GM23338 (cell line): Measurements from ENCODE around the gene CARNS1. TPM values are rescaled to one million over a fixed set of nuclear protein-coding genes. Genes with fewer than 3 reads are reported as not detected.

ENCODE experiments used
- ATAC-seq: fragments of 200-7000 bp; cut with Tn5 transposase; 3 replicates; pipeline ENCODE4 v1.9.1; 2020
- DNase-seq: peaks from one replicate; pipeline ENCODE4 v3.0.0-alpha.2; 2015; ENCODE audit warnings: low spot score
- H2AFZ ChIP-seq: fragments of 200-600 bp; sonication (generic); 2 replicates; pipeline ENCODE4 v1.8.0; 2016; ENCODE audit warnings: antibody characterized with exemption, mild to moderate bottlenecking, moderate library complexity
- H3F3A ChIP-seq: fragments of 200-600 bp; sonication (generic); replicated peaks from 2 replicates; pipeline ENCODE4 v1.8.0; 2017; ENCODE audit warnings: antibody characterized with exemption, mixed run types, low read depth
- H3K27ac ChIP-seq: fragments of 200-600 bp; sonication (generic); 2 replicates; pipeline ENCODE4 v1.6.1; 2016; ENCODE audit warnings: low read depth
- H3K27me3 ChIP-seq: fragments of 200-600 bp; sonication (generic); 2 replicates; pipeline ENCODE4 v1.8.0; 2016; ENCODE audit warnings: mild to moderate bottlenecking, mixed run types, moderate library complexity; ENCODE audit not compliant: insufficient read depth
- H3K36me3 ChIP-seq: fragments of 200-600 bp; sonication (generic); 2 replicates; pipeline ENCODE4 v1.8.0; 2016; ENCODE audit warnings: mild to moderate bottlenecking; ENCODE audit not compliant: insufficient read depth
- H3K4me1 ChIP-seq: fragments of 200-600 bp; sonication (generic); 2 replicates; pipeline ENCODE4 v1.8.0; 2016; ENCODE audit warnings: mild to moderate bottlenecking, moderate library complexity; ENCODE audit not compliant: insufficient read depth
- H3K4me2 ChIP-seq: fragments of 200-600 bp; sonication (generic); 2 replicates; pipeline ENCODE4 v1.7.1; 2017; ENCODE audit warnings: mixed run types
- H3K4me3 ChIP-seq: fragments of 200-600 bp; sonication (generic); 2 replicates; pipeline ENCODE4 v1.6.1; 2016; ENCODE audit warnings: mixed run types
- H3K79me2 ChIP-seq: fragments of 200-600 bp; sonication (generic); replicated peaks from 2 replicates; pipeline ENCODE4 v1.8.0; 2017; ENCODE audit warnings: mild to moderate bottlenecking; ENCODE audit not compliant: insufficient read depth
- H3K9me2 ChIP-seq: fragments of 200-600 bp; sonication (generic); 2 replicates; pipeline ENCODE4 v1.8.0; 2017; ENCODE audit not compliant: insufficient read depth
- H4K20me1 ChIP-seq: fragments of 200-600 bp; sonication (generic); replicated peaks from 2 replicates; pipeline ENCODE4 v1.8.0; 2017; ENCODE audit warnings: mild to moderate bottlenecking; ENCODE audit not compliant: insufficient read depth
- H3K27ac Mint-ChIP-seq: 2 replicates; pipeline ENCODE4 v1.8.0; 2020; ENCODE audit warnings: inconsistent platforms, mild to moderate bottlenecking, moderate library complexity, mixed read lengths
- H3K27me3 Mint-ChIP-seq: 3 replicates; pipeline ENCODE4 v1.8.0; 2022; ENCODE audit warnings: low read depth, mild to moderate bottlenecking, moderate library complexity, mixed read lengths, inconsistent platforms; ENCODE audit not compliant: insufficient read depth, poor library complexity
- H3K36me3 Mint-ChIP-seq: 3 replicates; pipeline ENCODE4 v1.8.0; 2021; ENCODE audit warnings: low read depth, mild to moderate bottlenecking, inconsistent platforms, moderate library complexity, mixed read lengths
- H3K4me1 Mint-ChIP-seq: 3 replicates; pipeline ENCODE4 v1.8.0; 2020; ENCODE audit warnings: mild to moderate bottlenecking, inconsistent platforms, mixed read lengths
- H3K4me3 Mint-ChIP-seq: 3 replicates; pipeline ENCODE4 v1.8.0; 2021; ENCODE audit warnings: moderate library complexity, mild to moderate bottlenecking, inconsistent platforms, mixed read lengths
- H3K9me3 Mint-ChIP-seq: 3 replicates; pipeline ENCODE4 v1.8.0; 2020; ENCODE audit warnings: moderate library complexity, mild to moderate bottlenecking, inconsistent platforms, mixed read lengths
- CREB1 ChIP-seq: fragments of 250-450 bp; sonication (Bioruptor Pico); IDR thresholded peaks from 2 replicates; pipeline ENCODE4 v1.5.0; 2020; ENCODE audit warnings: low read depth, mild to moderate bottlenecking, moderate library complexity
- EZH2 ChIP-seq: fragments of 200-600 bp; sonication (generic); IDR thresholded peaks from one replicate; pipeline ENCODE4 v1.8.0; 2017; ENCODE audit warnings: antibody characterized with exemption, mild to moderate bottlenecking, low read depth; ENCODE audit not compliant: unreplicated experiment
- JUNB ChIP-seq: IDR thresholded peaks from one replicate; pipeline ENCODE4 v1.6.1; 2016; ENCODE audit warnings: antibody characterized with exemption; ENCODE audit not compliant: unreplicated experiment
- NANOG ChIP-seq: IDR thresholded peaks from 2 replicates; pipeline ENCODE4 v1.6.1; 2016; ENCODE audit warnings: antibody characterized with exemption, borderline replicate concordance
- REST ChIP-seq: IDR thresholded peaks from one replicate; pipeline ENCODE4 v1.6.1; 2018; ENCODE audit warnings: antibody characterized with exemption; ENCODE audit not compliant: unreplicated experiment
- STAT1 ChIP-seq: IDR thresholded peaks from one replicate; pipeline ENCODE4 v1.6.1; 2016; ENCODE audit warnings: antibody characterized with exemption; ENCODE audit not compliant: unreplicated experiment
- ZNF114 ChIP-seq: fragments of 250-450 bp; sonication (Bioruptor Pico); IDR thresholded peaks from 2 replicates; pipeline ENCODE4 v1.5.0; 2020; ENCODE audit warnings: mild to moderate bottlenecking, moderate library complexity
- ZNF331 ChIP-seq: fragments of 250-450 bp; sonication (Bioruptor Pico); IDR thresholded peaks from 2 replicates; pipeline ENCODE4 v1.5.0; 2020; ENCODE audit warnings: low read depth, mild to moderate bottlenecking, moderate library complexity
- polyA plus RNA-seq: library from polyadenylated mRNA; unstranded; fragments of >200 nt; fragmentation: Nextera tagmentation; extraction: Ambion mirVana; gene quantifications from 2 replicates; pipeline ENCODE4 v1.2.1, GENCODE V29; 2016
- total RNA-seq: library from RNA; depleted of rRNA; stranded (reverse); fragments of >200 nt; shearing (Covaris generic); gene quantifications from 2 replicates; pipeline ENCODE4 v1.2.3, GENCODE V29; 2014
- TF ChIP-seq, protein P1 (sequence below): IDR thresholded peaks from 2 replicates; pipeline ENCODE4 v1.6.1; 2016; ENCODE audit warnings: antibody characterized with exemption

The CARNS1 gene
- total and polyA plus RNA-seq, 2 experiments from 2014 or later: 0.52 to 0.76 TPM

DNA sequence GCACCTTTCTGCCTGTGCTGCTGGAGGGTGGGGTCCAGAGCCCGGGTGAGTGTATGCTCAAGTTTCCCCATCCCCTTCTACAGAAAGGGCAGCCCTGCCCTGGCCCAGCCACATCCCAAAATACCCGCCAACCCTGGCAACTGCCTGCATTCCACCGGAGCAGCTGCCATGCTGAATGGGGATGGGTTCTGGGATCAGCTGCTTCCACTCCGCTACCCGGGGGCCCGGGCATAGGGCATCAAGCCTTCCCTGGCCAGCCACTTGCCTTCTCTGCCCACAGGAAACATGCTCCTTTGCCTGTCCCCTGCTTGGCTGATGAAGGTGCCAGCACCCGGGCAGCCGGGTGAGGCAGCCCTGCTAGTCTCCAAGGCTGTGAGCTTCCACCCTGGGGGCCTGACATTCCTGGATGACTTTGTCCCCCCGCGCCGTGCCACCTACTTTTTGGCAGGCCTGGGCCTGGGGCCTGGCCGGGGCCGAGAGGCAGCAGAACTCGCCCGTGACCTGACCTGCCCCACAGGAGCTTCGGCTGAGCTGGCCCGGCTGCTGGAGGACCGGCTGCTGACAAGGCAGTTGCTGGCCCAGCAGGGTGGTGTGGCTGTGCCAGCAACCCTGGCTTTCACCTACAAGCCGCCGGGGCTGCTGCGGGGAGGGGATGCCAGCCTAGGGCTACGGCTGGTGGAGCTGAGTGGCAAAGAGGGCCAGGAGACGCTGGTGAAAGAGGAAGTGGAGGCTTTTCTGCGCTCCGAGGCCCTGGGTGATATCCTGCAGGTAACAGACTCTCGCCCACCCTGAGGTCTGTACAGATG, 3.2 kb downstream of the CARNS1 start:
- H3K27me3 ChIP-seq: peaks cover 12% of the 10 kb centered on the region; the same call in 1 of the 2 replicates
- Mint-ChIP-seq H3K27me3 (peaks cover 25% of the 10 kb centered on the region), H3K27ac (no peak overlapping the region), H3K4me3 (no peak overlapping the region), H3K36me3 (no peaks in the 10 kb centered on the region), H3K4me1 (peaks cover 19% of the 10 kb centered on the region), H3K9me3 (no peaks in the 10 kb centered on the region)
- no peak overlapping the region for H3K4me3 ChIP-seq
- no peaks in the 10 kb centered on the region for H3K36me3 ChIP-seq
- H3F3A ChIP-seq: no peaks in the 10 kb centered on the region
- H2AFZ ChIP-seq: no peak overlapping the region
- no peaks in the 10 kb centered on the region for H3K79me2 ChIP-seq
- TF ChIP-seq REST: no peak
- TF ChIP-seq NANOG: no peak
- no peak for TF ChIP-seq CREB1
- TF ChIP-seq, protein P1, sequence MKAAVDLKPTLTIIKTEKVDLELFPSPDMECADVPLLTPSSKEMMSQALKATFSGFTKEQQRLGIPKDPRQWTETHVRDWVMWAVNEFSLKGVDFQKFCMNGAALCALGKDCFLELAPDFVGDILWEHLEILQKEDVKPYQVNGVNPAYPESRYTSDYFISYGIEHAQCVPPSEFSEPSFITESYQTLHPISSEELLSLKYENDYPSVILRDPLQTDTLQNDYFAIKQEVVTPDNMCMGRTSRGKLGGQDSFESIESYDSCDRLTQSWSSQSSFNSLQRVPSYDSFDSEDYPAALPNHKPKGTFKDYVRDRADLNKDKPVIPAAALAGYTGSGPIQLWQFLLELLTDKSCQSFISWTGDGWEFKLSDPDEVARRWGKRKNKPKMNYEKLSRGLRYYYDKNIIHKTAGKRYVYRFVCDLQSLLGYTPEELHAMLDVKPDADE: no peak
- H4K20me1 ChIP-seq: no peaks in the 10 kb centered on the region
- DNase-seq: no peak
- H3K4me2 ChIP-seq: no peak overlapping the region
- H3K27ac ChIP-seq: no peak overlapping the region
- H3K9me2 ChIP-seq: no peaks in the 10 kb centered on the region
- peaks cover 15% of the 10 kb centered on the region; the same call in 1 of the 2 replicates for H3K4me1 ChIP-seq
- ATAC-seq: no peak

- peaks cover 19% of the 10 kb centered on the region for H3K4me1 Mint-ChIP-seq
- no peaks in the 10 kb centered on the region for H3K9me3 Mint-ChIP-seq
- Histone ChIP-seq H3K4me1 (peaks cover 15% of the 10 kb centered on the region; the same call in 1 of the 2 replicates), H4K20me1 (no peaks in the 10 kb centered on the region), H3K27ac (no peak overlapping the region), H3K4me2 (no peak overlapping the region; the same call in 1 of the 2 replicates), H3K4me3 (peak overlapping the region; percentile 67; the same call in 1 of the 2 replicates), H2AFZ (no peak overlapping the region), H3K36me3 (no peaks in the 10 kb centered on the region), H3K79me2 (no peaks in the 10 kb centered on the region), H3K9me2 (no peaks in the 10 kb centered on the region), H3F3A (no peaks in the 10 kb centered on the region), H3K27me3 (0 out of 2 replicates have a peak, but pooled peaks cover 5% of the 10 kb centered on the region)
- ATAC-seq: no peak
- H3K4me3 Mint-ChIP-seq: peak overlapping the region; percentile 69; the same call in 1 of the 3 replicates
- H3K27ac Mint-ChIP-seq: no peak overlapping the region
- DNase-seq: no peak
- H3K27me3 Mint-ChIP-seq: peaks cover 22% of the 10 kb centered on the region
- no peaks in the 10 kb centered on the region for H3K36me3 Mint-ChIP-seq
- TF ChIP-seq STAT1 (no peak), ZNF331 (no peak), ZNF114 (CRISPR knock-in tag) (no peak), REST (no peak), JUNB (no peak), EZH2 (no peak), CREB1 (no peak)
- TF ChIP-seq, protein P1: no peak
Measured at GRCh38 chr11:67419325-67420049, 4.0 kb downstream of the CARNS1 start.
